ENCODE data around the gene FAM20C. TPM values are rescaled to one million over a fixed set of nuclear protein-coding genes. Genes with fewer than 3 reads are reported as not detected.

Gene FAM20C
- polyA plus RNA-seq, 6 donors from 2014 or later = 0.18 TPM; not detected in 5

- Mint-ChIP-seq H3K27me3 (peaks cover 7 to 53% (median 49%) of the 10 kb centered on the region in 3 donors), H3K36me3 (no peaks in the 10 kb centered on the region), H3K9me3 (no peaks in the 10 kb centered on the region), H3K4me3 (no peak overlapping the region), H3K4me1 (peaks cover 0 to 7% (median 0%) of the 10 kb centered on the region in 3 donors), H3K27ac (no peak overlapping the region)
- DNase-seq (no peak), ATAC-seq (ENCODE audit: low read depth in 2 of 2) (no peak)
These were observed 28.1 kb upstream of the FAM20C start for GRCh38 chr7:163971-164881.

DNA sequence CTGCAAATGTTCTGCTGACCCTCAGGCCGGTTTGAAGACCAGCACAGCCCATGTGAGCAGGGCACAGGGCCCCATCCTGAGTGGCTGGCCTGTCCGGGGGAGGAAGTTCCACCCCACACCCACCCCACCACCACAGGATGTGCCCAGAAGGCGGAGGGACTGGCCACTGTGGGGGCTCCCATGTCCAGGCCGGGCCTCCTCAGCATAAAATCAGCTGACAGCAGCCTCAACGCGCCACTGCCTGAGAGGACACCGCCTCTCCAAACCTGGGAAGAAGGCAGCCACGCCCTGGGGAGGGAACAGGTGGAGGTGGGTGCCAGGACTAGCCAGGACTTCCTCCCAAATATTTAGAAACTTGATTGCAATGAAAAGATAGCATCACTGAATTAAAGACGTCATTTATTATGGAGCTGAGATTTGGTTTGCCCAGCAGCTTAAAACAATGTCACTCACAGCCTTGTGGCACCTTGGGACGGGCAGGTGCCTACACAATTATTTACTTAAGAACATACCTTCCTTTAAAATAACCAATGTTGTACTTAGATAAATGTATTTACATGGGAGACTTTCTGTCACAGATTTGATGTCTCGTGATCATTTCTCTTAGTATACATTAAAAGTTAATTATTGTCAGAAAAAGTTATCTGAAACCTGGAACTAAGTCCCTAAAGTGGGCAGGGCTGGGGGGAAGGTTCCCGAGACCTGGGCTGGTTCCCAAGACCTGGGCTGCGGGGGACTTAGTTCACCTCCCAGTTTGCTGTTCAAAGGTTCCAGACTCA lies 27.3 kb upstream of the FAM20C start:
- H3K4me1 Mint-ChIP-seq = peaks cover 0 to 7% (median 0%) of the 10 kb centered on the region in 3 donors
- H3K36me3 Mint-ChIP-seq = no peaks in the 10 kb centered on the region
- no peak overlapping the region for H3K27ac Mint-ChIP-seq
- DNase-seq (no peak), ATAC-seq (ENCODE audit: low read depth in 2 of 2) (no peak)
- H3K9me3 Mint-ChIP-seq = no peaks in the 10 kb centered on the region
- peaks cover 14 to 58% (median 57%) of the 10 kb centered on the region in 3 donors for H3K27me3 Mint-ChIP-seq
- H3K4me3 Mint-ChIP-seq = no peak overlapping the region

DNA sequence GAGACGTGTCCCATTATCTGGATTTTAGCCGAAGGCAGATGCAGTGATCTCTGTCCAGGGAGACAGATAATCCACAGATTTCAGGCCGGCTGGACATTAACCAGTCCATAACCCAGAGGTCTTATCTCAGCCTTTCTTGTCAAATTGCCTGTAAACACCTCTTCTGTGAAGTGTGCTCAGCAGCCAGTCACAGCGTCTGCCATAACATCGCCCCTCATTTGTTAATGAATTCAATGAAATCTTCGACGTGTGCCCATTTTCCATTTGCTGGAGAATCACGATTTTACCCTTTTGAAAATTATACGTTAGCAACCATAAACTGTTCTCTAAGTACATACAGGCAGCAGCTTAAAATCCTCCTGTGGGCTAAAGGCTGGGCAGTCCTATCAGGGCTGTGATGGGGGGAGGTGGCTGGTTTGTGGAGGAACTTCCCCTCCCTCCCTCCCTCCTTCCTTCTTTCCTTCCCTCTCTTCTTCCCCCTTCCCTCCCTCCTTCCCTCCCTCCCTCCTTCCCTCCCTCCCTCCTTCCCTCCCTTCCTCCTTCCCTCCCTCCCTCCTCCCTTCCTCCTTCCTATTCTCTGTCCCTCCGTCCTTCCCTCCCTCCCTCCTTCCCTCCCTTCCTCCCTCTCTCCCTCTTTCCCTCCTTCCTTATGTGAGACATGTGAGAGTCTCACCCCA lies 26.6 kb upstream of the FAM20C start:
- DNase-seq = no peak
- Mint-ChIP-seq H3K36me3 (no peaks in the 10 kb centered on the region), H3K4me3 (peak overlapping the region in 1 of 8 donors; percentile 61), H3K27ac (no peak overlapping the region), H3K9me3 (no peaks in the 10 kb centered on the region), H3K4me1 (peaks cover 0 to 7% (median 0%) of the 10 kb centered on the region in 3 donors), H3K27me3 (peaks cover 17 to 64% (median 63%) of the 10 kb centered on the region in 3 donors)
- no peak for ATAC-seq (ENCODE audit: low read depth in 2 of 2)

DNA sequence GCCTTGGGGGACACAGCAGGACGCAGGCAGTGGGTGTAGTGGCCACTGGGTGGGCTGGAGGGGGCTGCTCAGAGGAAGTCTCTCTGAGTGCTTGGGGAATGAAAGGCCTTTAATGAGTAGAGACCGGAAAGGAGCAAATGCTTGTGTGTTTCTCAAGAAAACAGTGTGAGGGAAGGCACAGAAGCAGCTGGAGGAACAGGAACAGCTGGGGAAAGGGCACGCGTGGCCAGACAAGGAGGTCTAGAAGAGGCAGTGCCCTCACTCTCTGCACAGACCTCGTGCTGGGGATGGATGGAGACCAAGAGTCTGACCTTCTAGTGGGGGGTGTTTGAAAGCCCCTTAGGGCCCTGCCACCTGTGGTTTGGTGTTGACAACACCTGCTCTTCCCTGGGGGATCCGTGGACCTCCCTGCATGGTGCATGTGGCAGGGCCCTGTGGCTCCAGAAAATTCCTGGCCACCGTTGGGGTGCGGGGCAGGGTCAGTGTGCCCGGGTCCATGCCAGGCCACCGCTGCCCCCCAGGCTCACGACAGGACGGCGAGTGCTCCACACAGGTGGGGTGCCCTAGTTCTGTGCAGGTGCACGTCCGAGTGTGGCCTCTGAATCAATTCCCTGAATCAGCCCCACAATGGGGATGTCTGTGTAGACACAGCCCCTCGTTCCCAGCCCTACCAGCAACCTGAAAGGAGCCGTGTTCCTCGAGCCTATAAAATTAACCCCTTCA lies 25.9 kb upstream of the FAM20C start:
- H3K9me3 Mint-ChIP-seq = no peaks in the 10 kb centered on the region
- ATAC-seq (ENCODE audit: low read depth in 2 of 2) = no peak
- H3K36me3 Mint-ChIP-seq = no peaks in the 10 kb centered on the region
- DNase-seq = no peak
- H3K27ac Mint-ChIP-seq = no peak overlapping the region
- peak overlapping the region in 1 of 8 donors; percentile 61 for H3K4me3 Mint-ChIP-seq
- peaks cover 17 to 64% (median 63%) of the 10 kb centered on the region in 3 donors for H3K27me3 Mint-ChIP-seq
- peaks cover 0 to 7% (median 0%) of the 10 kb centered on the region in 3 donors for H3K4me1 Mint-ChIP-seq

- ATAC-seq (ENCODE audit: low read depth in 2 of 2) = no peak
- H3K27me3 Mint-ChIP-seq = peaks cover 17 to 66% (median 63%) of the 10 kb centered on the region in 3 donors
- no peaks in the 10 kb centered on the region for H3K36me3 Mint-ChIP-seq
- H3K27ac Mint-ChIP-seq = no peak overlapping the region
- peaks cover 0 to 7% (median 0%) of the 10 kb centered on the region in 3 donors for H3K4me1 Mint-ChIP-seq
- DNase-seq = no peak
- H3K9me3 Mint-ChIP-seq = no peaks in the 10 kb centered on the region
- H3K4me3 Mint-ChIP-seq = no peak overlapping the region
These were observed 25.1 kb upstream of the FAM20C start for GRCh38 chr7:167090-167855.

DNA sequence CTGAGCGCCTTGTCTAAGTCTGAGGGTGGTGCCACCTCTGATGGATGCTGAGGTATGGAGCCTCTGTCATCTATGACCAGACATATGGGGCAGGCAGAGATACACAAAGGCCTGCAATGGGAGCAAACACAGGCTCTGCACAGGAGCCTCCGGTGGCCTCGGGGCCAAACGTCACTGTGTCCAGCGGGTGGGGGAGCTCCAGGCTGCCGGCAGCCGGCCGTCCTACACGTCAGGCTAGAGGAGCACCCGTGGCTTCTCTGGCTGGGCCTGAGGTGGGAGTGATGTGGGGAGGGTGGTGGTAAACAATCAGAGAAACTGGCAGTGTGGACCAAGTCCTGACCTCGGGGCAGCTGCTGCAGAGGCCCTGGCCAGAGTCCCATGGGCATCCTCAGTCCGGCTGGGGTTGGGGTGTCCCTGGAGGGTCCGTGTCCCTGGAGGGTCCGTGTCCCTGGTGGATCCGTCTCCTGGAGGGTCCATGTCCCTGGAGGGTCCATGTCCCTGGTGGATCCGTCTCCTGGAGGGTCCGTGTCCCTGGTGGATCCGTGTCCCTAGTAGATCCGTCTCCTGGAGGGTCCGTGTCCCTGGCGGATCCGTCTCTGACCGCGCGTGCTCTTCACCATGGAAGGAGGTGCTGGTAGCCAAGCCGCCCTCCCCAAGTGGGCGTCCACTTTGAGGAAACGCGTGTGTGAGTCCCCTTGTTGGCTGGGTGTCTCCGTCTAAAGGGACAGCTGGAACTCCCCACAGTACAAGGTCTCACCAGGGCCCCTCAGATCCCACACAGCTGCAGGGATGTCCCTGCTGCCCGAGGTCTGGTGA lies 24.2 kb upstream of the FAM20C start:
- H3K36me3 Mint-ChIP-seq = no peaks in the 10 kb centered on the region
- H3K9me3 Mint-ChIP-seq = no peaks in the 10 kb centered on the region
- DNase-seq (no peak), ATAC-seq (ENCODE audit: low read depth in 2 of 2) (no peak)
- H3K27me3 Mint-ChIP-seq = peaks cover 13 to 66% (median 60%) of the 10 kb centered on the region in 3 donors
- no peak overlapping the region for H3K27ac Mint-ChIP-seq
- H3K4me3 Mint-ChIP-seq = peak overlapping the region in 1 of 8 donors; percentile 60
- peaks cover 0 to 7% (median 0%) of the 10 kb centered on the region in 3 donors for H3K4me1 Mint-ChIP-seq

- H3K4me3 Mint-ChIP-seq = no peak overlapping the region
- H3K36me3 Mint-ChIP-seq = no peaks in the 10 kb centered on the region
- no peak overlapping the region for H3K27ac Mint-ChIP-seq
- peaks cover 0 to 7% (median 0%) of the 10 kb centered on the region in 3 donors for H3K4me1 Mint-ChIP-seq
- DNase-seq (no peak), ATAC-seq (ENCODE audit: low read depth in 2 of 2) (no peak)
- no peaks in the 10 kb centered on the region for H3K9me3 Mint-ChIP-seq
- peaks cover 12 to 55% (median 47%) of the 10 kb centered on the region in 3 donors for H3K27me3 Mint-ChIP-seq
These were observed 22.8 kb upstream of the FAM20C start for GRCh38 chr7:169276-170172.

- Mint-ChIP-seq H3K27ac (peak overlapping the region in 1 of 6 donors; percentile 11), H3K9me3 (no peaks in the 10 kb centered on the region), H3K4me3 (no peak overlapping the region), H3K27me3 (peaks cover 10 to 50% (median 42%) of the 10 kb centered on the region in 3 donors), H3K36me3 (no peaks in the 10 kb centered on the region), H3K4me1 (peaks cover 0 to 7% (median 0%) of the 10 kb centered on the region in 3 donors)
- no peak for ATAC-seq (ENCODE audit: low read depth in 2 of 2)
- DNase-seq = no peak
These were observed 21.6 kb upstream of the FAM20C start for GRCh38 chr7:170551-171363.

- ATAC-seq (ENCODE audit: low read depth in 2 of 2) (no peak), DNase-seq (no peak)
- Mint-ChIP-seq H3K9me3 (peaks cover 0 to 2% (median 0%) of the 10 kb centered on the region in 7 donors), H3K4me3 (no peak overlapping the region), H3K36me3 (no peaks in the 10 kb centered on the region), H3K27ac (no peak overlapping the region), H3K4me1 (peaks cover 0 to 7% (median 0%) of the 10 kb centered on the region in 3 donors), H3K27me3 (peaks cover 10 to 45% (median 37%) of the 10 kb centered on the region in 3 donors)
These were observed 20.9 kb upstream of the FAM20C start for GRCh38 chr7:171364-171904.

DNA sequence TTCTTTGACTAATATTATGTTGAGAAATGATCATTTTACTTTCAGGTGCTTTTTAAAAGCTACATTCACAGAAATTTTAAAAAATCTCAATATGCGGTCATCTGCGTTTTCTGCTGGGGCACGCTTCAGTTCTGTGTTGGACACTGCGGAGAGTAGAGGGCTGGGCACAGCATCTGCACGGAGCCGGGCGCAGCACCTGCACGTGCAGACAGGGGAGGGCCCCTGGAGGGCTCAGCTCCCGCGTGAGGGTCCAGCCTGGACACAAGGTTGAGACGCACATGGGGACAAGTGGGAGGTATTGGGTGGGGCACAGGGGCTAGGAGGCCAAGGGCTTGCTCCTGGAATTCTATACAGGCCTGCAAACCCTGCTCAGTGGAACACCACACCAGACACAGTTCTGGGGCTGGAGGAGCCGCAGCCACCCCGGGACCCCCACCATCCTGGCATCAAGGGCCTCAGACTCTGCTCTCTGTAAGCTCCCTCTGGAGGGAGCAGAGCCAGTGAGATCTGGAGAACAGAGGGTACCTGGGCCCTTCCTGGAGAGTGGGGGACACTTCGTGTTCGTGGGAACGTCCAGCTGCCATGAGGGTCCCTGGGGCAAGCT lies 20.4 kb upstream of the FAM20C start:
- no peak overlapping the region for H3K27ac Mint-ChIP-seq
- H3K27me3 Mint-ChIP-seq = peaks cover 10 to 40% (median 31%) of the 10 kb centered on the region in 3 donors
- DNase-seq (no peak), ATAC-seq (ENCODE audit: low read depth in 2 of 2) (no peak)
- peaks cover 0 to 2% (median 0%) of the 10 kb centered on the region in 7 donors for H3K9me3 Mint-ChIP-seq
- H3K36me3 Mint-ChIP-seq = no peaks in the 10 kb centered on the region
- no peak overlapping the region for H3K4me3 Mint-ChIP-seq
- peaks cover 0 to 7% (median 0%) of the 10 kb centered on the region in 3 donors for H3K4me1 Mint-ChIP-seq

All from naive B cell (primary cell).